Measurements from ENCODE around the gene STAT3.

STAT3 gene

GRCh38 chr17:42313773-42314566 lies 74.3 kb downstream of the STAT3 start:
- TF ChIP-seq CTCF (IDR thresholded peaks at IDR 0.05; ENCODE audit: low read depth, low read length, missing control alignments): no peak
- DNase-seq (ENCODE audit: low read depth): no peak
- in situ Hi-C loops (cut with HindIII; ENCODE audit: low sequenced_read_pairs): loop anchor here (10.0 kb wide), 1 partner anchor 201 kb away; no protein-coding TSS in a partner anchor
- H3K4me3 ChIP-seq (ENCODE audit: low read depth, low read length): no peak overlapping the region

- in situ Hi-C loops (cut with HindIII; ENCODE audit: low sequenced_read_pairs): loop anchor here (10.0 kb wide), 1 partner anchor 201 kb away; no protein-coding TSS in a partner anchor
- TF ChIP-seq CTCF (IDR thresholded peaks at IDR 0.05; ENCODE audit: low read depth, low read length, missing control alignments): no peak
- DNase-seq (ENCODE audit: low read depth): no peak
- no peak overlapping the region for H3K4me3 ChIP-seq (ENCODE audit: low read depth, low read length)
Observed at GRCh38 chr17:42313389-42313772, 74.9 kb downstream of the STAT3 start.

- DNase-seq (ENCODE audit: low read depth): peak; percentile 45
- in situ Hi-C loops (cut with HindIII; ENCODE audit: low sequenced_read_pairs): loop anchor here (10.0 kb wide), 1 partner anchor 202 kb away; no protein-coding TSS in a partner anchor
- H3K4me3 ChIP-seq (ENCODE audit: low read depth, low read length): no peak overlapping the region
- TF ChIP-seq CTCF (IDR thresholded peaks at IDR 0.05; ENCODE audit: low read depth, low read length, missing control alignments): peak; percentile 66
Observed at GRCh38 chr17:42312285-42313130, 75.7 kb downstream of the STAT3 start.

GRCh38 chr17:42312035-42312284 lies 76.3 kb downstream of the STAT3 start:
- H3K4me3 ChIP-seq (ENCODE audit: low read depth, low read length): no peak overlapping the region
- TF ChIP-seq CTCF (IDR thresholded peaks at IDR 0.05; ENCODE audit: low read depth, low read length, missing control alignments): no peak
- DNase-seq (ENCODE audit: low read depth): no peak
- in situ Hi-C loops (cut with HindIII; ENCODE audit: low sequenced_read_pairs): loop anchor here (10.0 kb wide), 1 partner anchor 203 kb away; no protein-coding TSS in a partner anchor

GRCh38 chr17:42311240-42312034 lies 76.8 kb downstream of the STAT3 start:
- no peak for TF ChIP-seq CTCF (IDR thresholded peaks at IDR 0.05; ENCODE audit: low read depth, low read length, missing control alignments)
- no peak overlapping the region for H3K4me3 ChIP-seq (ENCODE audit: low read depth, low read length)
- in situ Hi-C loops (cut with HindIII; ENCODE audit: low sequenced_read_pairs): loop anchor here (10.0 kb wide), 1 partner anchor 203 kb away; no protein-coding TSS in a partner anchor
- DNase-seq (ENCODE audit: low read depth): peak; percentile 57

GRCh38 chr17:42310787-42311215 lies 77.4 kb downstream of the STAT3 start:
- in situ Hi-C loops (cut with HindIII; ENCODE audit: low sequenced_read_pairs): loop anchor here (10.0 kb wide), 1 partner anchor 204 kb away; no protein-coding TSS in a partner anchor
- no peak for TF ChIP-seq CTCF (IDR thresholded peaks at IDR 0.05; ENCODE audit: low read depth, low read length, missing control alignments)
- no peak for DNase-seq (ENCODE audit: low read depth)
- H3K4me3 ChIP-seq (ENCODE audit: low read depth, low read length): no peak overlapping the region

Data from astrocyte of the cerebellum (primary cell).